GM23338 (cell line): Measurements from ENCODE around the gene CHAC1. TPM values are rescaled to one million over a fixed set of nuclear protein-coding genes. Genes with fewer than 3 reads are reported as not detected.

ENCODE experiments used
- ATAC-seq: fragments of 200-7000 bp; cut with Tn5 transposase; 3 replicates; pipeline ENCODE4 v1.9.1; 2020
- DNase-seq: peaks from one replicate; pipeline ENCODE4 v3.0.0-alpha.2; 2015; ENCODE audit warnings: low spot score
- H2AFZ ChIP-seq: fragments of 200-600 bp; sonication (generic); 2 replicates; pipeline ENCODE4 v1.8.0; 2016; ENCODE audit warnings: antibody characterized with exemption, mild to moderate bottlenecking, moderate library complexity
- H3F3A ChIP-seq: fragments of 200-600 bp; sonication (generic); replicated peaks from 2 replicates; pipeline ENCODE4 v1.8.0; 2017; ENCODE audit warnings: antibody characterized with exemption, mixed run types, low read depth
- H3K27ac ChIP-seq: fragments of 200-600 bp; sonication (generic); 2 replicates; pipeline ENCODE4 v1.6.1; 2016; ENCODE audit warnings: low read depth
- H3K27me3 ChIP-seq: fragments of 200-600 bp; sonication (generic); 2 replicates; pipeline ENCODE4 v1.8.0; 2016; ENCODE audit warnings: mild to moderate bottlenecking, mixed run types, moderate library complexity; ENCODE audit not compliant: insufficient read depth
- H3K36me3 ChIP-seq: fragments of 200-600 bp; sonication (generic); 2 replicates; pipeline ENCODE4 v1.8.0; 2016; ENCODE audit warnings: mild to moderate bottlenecking; ENCODE audit not compliant: insufficient read depth
- H3K4me1 ChIP-seq: fragments of 200-600 bp; sonication (generic); 2 replicates; pipeline ENCODE4 v1.8.0; 2016; ENCODE audit warnings: mild to moderate bottlenecking, moderate library complexity; ENCODE audit not compliant: insufficient read depth
- H3K4me2 ChIP-seq: fragments of 200-600 bp; sonication (generic); 2 replicates; pipeline ENCODE4 v1.7.1; 2017; ENCODE audit warnings: mixed run types
- H3K4me3 ChIP-seq: fragments of 200-600 bp; sonication (generic); 2 replicates; pipeline ENCODE4 v1.6.1; 2016; ENCODE audit warnings: mixed run types
- H3K79me2 ChIP-seq: fragments of 200-600 bp; sonication (generic); replicated peaks from 2 replicates; pipeline ENCODE4 v1.8.0; 2017; ENCODE audit warnings: mild to moderate bottlenecking; ENCODE audit not compliant: insufficient read depth
- H3K9me2 ChIP-seq: fragments of 200-600 bp; sonication (generic); 2 replicates; pipeline ENCODE4 v1.8.0; 2017; ENCODE audit not compliant: insufficient read depth
- H4K20me1 ChIP-seq: fragments of 200-600 bp; sonication (generic); replicated peaks from 2 replicates; pipeline ENCODE4 v1.8.0; 2017; ENCODE audit warnings: mild to moderate bottlenecking; ENCODE audit not compliant: insufficient read depth
- H3K27ac Mint-ChIP-seq: 2 replicates; pipeline ENCODE4 v1.8.0; 2020; ENCODE audit warnings: inconsistent platforms, mild to moderate bottlenecking, moderate library complexity, mixed read lengths
- H3K27me3 Mint-ChIP-seq: 3 replicates; pipeline ENCODE4 v1.8.0; 2022; ENCODE audit warnings: low read depth, mild to moderate bottlenecking, moderate library complexity, mixed read lengths, inconsistent platforms; ENCODE audit not compliant: insufficient read depth, poor library complexity
- H3K36me3 Mint-ChIP-seq: 3 replicates; pipeline ENCODE4 v1.8.0; 2021; ENCODE audit warnings: low read depth, mild to moderate bottlenecking, inconsistent platforms, moderate library complexity, mixed read lengths
- H3K4me1 Mint-ChIP-seq: 3 replicates; pipeline ENCODE4 v1.8.0; 2020; ENCODE audit warnings: mild to moderate bottlenecking, inconsistent platforms, mixed read lengths
- H3K4me3 Mint-ChIP-seq: 3 replicates; pipeline ENCODE4 v1.8.0; 2021; ENCODE audit warnings: moderate library complexity, mild to moderate bottlenecking, inconsistent platforms, mixed read lengths
- H3K9me3 Mint-ChIP-seq: 3 replicates; pipeline ENCODE4 v1.8.0; 2020; ENCODE audit warnings: moderate library complexity, mild to moderate bottlenecking, inconsistent platforms, mixed read lengths
- CREB1 ChIP-seq: fragments of 250-450 bp; sonication (Bioruptor Pico); IDR thresholded peaks from 2 replicates; pipeline ENCODE4 v1.5.0; 2020; ENCODE audit warnings: low read depth, mild to moderate bottlenecking, moderate library complexity
- CTCF ChIP-seq, 2 experiments: fragments of 200-600 bp in 1 of 2; sonication (generic) in 1 of 2; conservative IDR thresholded peaks; 2 replicates each; pipeline versions ENCODE4 v1.5.1 to v1.6.1; 2016 to 2017; ENCODE audit warnings: antibody characterized with exemption in 2 of 2, low read depth in 2 of 2, mild to moderate bottlenecking in 2 of 2, moderate library complexity in 1 of 2
- ETS1 ChIP-seq: IDR thresholded peaks from 2 replicates; pipeline ENCODE4 v1.6.1; 2016; ENCODE audit warnings: antibody characterized with exemption
- EZH2 ChIP-seq: fragments of 200-600 bp; sonication (generic); IDR thresholded peaks from one replicate; pipeline ENCODE4 v1.8.0; 2017; ENCODE audit warnings: antibody characterized with exemption, mild to moderate bottlenecking, low read depth; ENCODE audit not compliant: unreplicated experiment
- EZH2phosphoT487 ChIP-seq: fragments of 200-600 bp; sonication (generic); IDR thresholded peaks from one replicate; pipeline ENCODE4 v1.8.1; 2018; ENCODE audit warnings: antibody characterized with exemption; ENCODE audit not compliant: unreplicated experiment
- NANOG ChIP-seq: IDR thresholded peaks from 2 replicates; pipeline ENCODE4 v1.6.1; 2016; ENCODE audit warnings: antibody characterized with exemption, borderline replicate concordance
- POLR2AphosphoS5 ChIP-seq: IDR thresholded peaks from 2 replicates; pipeline ENCODE4 v1.6.1; 2016; ENCODE audit warnings: antibody characterized with exemption, low read depth
- STAT1 ChIP-seq: IDR thresholded peaks from one replicate; pipeline ENCODE4 v1.6.1; 2016; ENCODE audit warnings: antibody characterized with exemption; ENCODE audit not compliant: unreplicated experiment
- ZNF114 ChIP-seq: fragments of 250-450 bp; sonication (Bioruptor Pico); IDR thresholded peaks from 2 replicates; pipeline ENCODE4 v1.5.0; 2020; ENCODE audit warnings: mild to moderate bottlenecking, moderate library complexity
- ZNF331 ChIP-seq: fragments of 250-450 bp; sonication (Bioruptor Pico); IDR thresholded peaks from 2 replicates; pipeline ENCODE4 v1.5.0; 2020; ENCODE audit warnings: low read depth, mild to moderate bottlenecking, moderate library complexity
- ZNF462 ChIP-seq: fragments of 250-450 bp; sonication (Bioruptor Pico); IDR thresholded peaks from 2 replicates; pipeline ENCODE4 v1.5.0; 2020; ENCODE audit warnings: mild to moderate bottlenecking, moderate library complexity
- polyA plus RNA-seq: library from polyadenylated mRNA; unstranded; fragments of >200 nt; fragmentation: Nextera tagmentation; extraction: Ambion mirVana; gene quantifications from 2 replicates; pipeline ENCODE4 v1.2.1, GENCODE V29; 2016
- total RNA-seq: library from RNA; depleted of rRNA; stranded (reverse); fragments of >200 nt; shearing (Covaris generic); gene quantifications from 2 replicates; pipeline ENCODE4 v1.2.3, GENCODE V29; 2014

The CHAC1 gene
- total and polyA plus RNA-seq, 2 experiments from 2014 or later: 73.0 to 124 TPM

- no peak for ATAC-seq
- peaks cover 29% of the 10 kb centered on the region for H3K27me3 Mint-ChIP-seq
- Histone ChIP-seq H3K27ac (no peak overlapping the region), H3K4me1 (peaks cover 11% of the 10 kb centered on the region; the same call in 1 of the 2 replicates), H4K20me1 (no peaks in the 10 kb centered on the region), H3K79me2 (no peaks in the 10 kb centered on the region), H3K27me3 (no peaks in the 10 kb centered on the region), H3K36me3 (no peaks in the 10 kb centered on the region), H3K9me2 (no peaks in the 10 kb centered on the region), H2AFZ (no peak overlapping the region), H3K4me3 (no peak overlapping the region), H3F3A (peaks cover 9% of the 10 kb centered on the region; the same call in 1 of the 2 replicates), H3K4me2 (no peak overlapping the region)
- TF ChIP-seq ZNF462 (CRISPR knock-in tag): no peak
- TF ChIP-seq POLR2AphosphoS5: no peak
- TF ChIP-seq NANOG: no peak
- TF ChIP-seq ETS1: no peak
- TF ChIP-seq CTCF (conservative IDR thresholded peaks at IDR 0.05; ENCODE audit: low read depth in 2 of 2): no peak
- no peak for TF ChIP-seq EZH2phosphoT487
- TF ChIP-seq ZNF114 (CRISPR knock-in tag): no peak
- no peak for TF ChIP-seq CREB1 (CRISPR knock-in tag)
- TF ChIP-seq STAT1: no peak
- no peak for TF ChIP-seq EZH2
- no peak for TF ChIP-seq ZNF331 (CRISPR knock-in tag)
- no peaks in the 10 kb centered on the region; the same call in 1 of the 3 replicates for H3K9me3 Mint-ChIP-seq
- H3K27ac Mint-ChIP-seq: no peak overlapping the region
- no peak overlapping the region; the same call in 2 of the 3 replicates for H3K4me3 Mint-ChIP-seq
- H3K36me3 Mint-ChIP-seq: peaks cover 10% of the 10 kb centered on the region; the same call in 2 of the 3 replicates
- peaks cover 36% of the 10 kb centered on the region for H3K4me1 Mint-ChIP-seq
- no peak for DNase-seq
Observed at GRCh38 chr15:40963201-40963600, 9.9 kb downstream of the CHAC1 start.
